DOHH2 (cell line): ENCODE measurements around the gene OSBPL10.

Experiments
- H3F3A ChIP-seq: fragments of 200-600 bp; sonication (generic), shearing (Covaris generic); 2 replicates; pipeline ENCODE4 v1.6.0; 2016; ENCODE audit warnings: antibody characterized with exemption, mild to moderate bottlenecking; ENCODE audit not compliant: control insufficient read depth, insufficient read depth
- H3K27ac ChIP-seq: fragments of 200-600 bp; sonication (generic); 2 replicates; pipeline ENCODE4 v1.5.1; 2014; ENCODE audit warnings: low read depth, mild to moderate bottlenecking, low read length, moderate library complexity
- H3K27me3 ChIP-seq: fragments of 200-600 bp; sonication (generic); 2 replicates; pipeline ENCODE4 v1.6.1; 2014; ENCODE audit warnings: mild to moderate bottlenecking, low read length, mixed read lengths; ENCODE audit not compliant: control insufficient read depth
- H3K36me3 ChIP-seq: fragments of 200-600 bp; sonication (generic); 2 replicates; pipeline ENCODE4 v1.6.1; 2014; ENCODE audit warnings: mild to moderate bottlenecking, low read length, moderate library complexity, mixed read lengths; ENCODE audit not compliant: control insufficient read depth
- H3K4me1 ChIP-seq: fragments of 200-600 bp; sonication (generic); 2 replicates; pipeline ENCODE4 v1.6.1; 2014; ENCODE audit warnings: mild to moderate bottlenecking, low read length, mixed read lengths; ENCODE audit not compliant: control insufficient read depth
- H3K4me2 ChIP-seq: fragments of 200-600 bp; sonication (generic); 2 replicates; pipeline ENCODE4 v1.6.0; 2014; ENCODE audit warnings: mild to moderate bottlenecking, low read length, moderate library complexity
- H3K4me3 ChIP-seq: fragments of 200-600 bp; sonication (generic); 2 replicates; pipeline ENCODE4 v1.5.1; 2014; ENCODE audit warnings: mild to moderate bottlenecking, low read length, mixed read lengths
- H3K79me2 ChIP-seq: fragments of 200-600 bp; sonication (generic); 2 replicates; pipeline ENCODE4 v1.6.1; 2014; ENCODE audit warnings: mild to moderate bottlenecking, low read length, mixed read lengths; ENCODE audit not compliant: control insufficient read depth
- H3K9me2 ChIP-seq: fragments of 200-600 bp; sonication (generic); replicated peaks from 2 replicates; pipeline ENCODE4 v1.6.1; 2014; ENCODE audit warnings: mild to moderate bottlenecking, low read length, mixed read lengths; ENCODE audit not compliant: control insufficient read depth
- H3K9me3 ChIP-seq: fragments of 200-600 bp; sonication (generic); 2 replicates; pipeline ENCODE4 v1.6.1; 2014; ENCODE audit warnings: antibody characterized with exemption, low read length, mixed read lengths; ENCODE audit not compliant: control insufficient read depth, insufficient read depth
- H4K20me1 ChIP-seq: fragments of 200-600 bp; sonication (generic); 2 replicates; pipeline ENCODE4 v1.6.0; 2014; ENCODE audit warnings: low read depth, mild to moderate bottlenecking, antibody characterized with exemption, low read length, moderate library complexity; ENCODE audit not compliant: control insufficient read depth, insufficient read depth
- CTCF ChIP-seq: fragments of 200-600 bp; sonication (generic); IDR thresholded peaks from one replicate; pipeline ENCODE4 v1.5.1; 2014; ENCODE audit warnings: antibody characterized with exemption, mild to moderate bottlenecking, low read depth, low read length; ENCODE audit not compliant: poor library complexity, severe bottlenecking
- EZH2phosphoT487 ChIP-seq: fragments of 200-600 bp; sonication (generic); IDR thresholded peaks from 2 replicates; pipeline ENCODE4 v1.6.1; 2017; ENCODE audit warnings: borderline replicate concordance, mild to moderate bottlenecking, antibody characterized with exemption, low read length, moderate library complexity, mixed read lengths

Gene OSBPL10

DNA sequence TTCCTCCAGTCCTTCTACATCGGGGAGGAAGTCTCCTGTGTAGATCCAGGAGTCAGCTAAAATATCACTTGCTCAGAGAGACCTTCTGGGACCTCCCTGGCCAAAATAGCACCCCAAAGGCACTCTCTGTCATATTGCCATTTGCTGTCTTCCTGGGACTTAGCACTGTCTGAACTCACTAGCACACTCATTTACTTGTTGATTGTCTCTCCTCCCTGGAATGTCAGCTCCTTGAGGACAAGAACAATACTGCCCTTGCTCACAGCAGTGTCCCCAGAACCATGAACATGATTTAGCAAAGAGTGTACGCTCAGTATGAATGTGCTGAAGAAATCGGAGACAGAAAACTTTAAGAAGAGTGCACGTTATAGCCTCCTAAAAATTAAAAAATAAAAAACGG is 245.4 kb downstream of the OSBPL10 start:
- H3K27me3 ChIP-seq = no peaks in the 10 kb centered on the region
- H4K20me1 ChIP-seq = no peaks in the 10 kb centered on the region
- no peaks in the 10 kb centered on the region for H3K4me1 ChIP-seq
- no peaks in the 10 kb centered on the region for H3K9me3 ChIP-seq
- H3K4me2 ChIP-seq = no peak overlapping the region
- no peak for TF ChIP-seq CTCF
- TF ChIP-seq EZH2phosphoT487 = no peak
- H3K4me3 ChIP-seq = no peak overlapping the region
- H3K27ac ChIP-seq = no peak overlapping the region
- H3K9me2 ChIP-seq = no peaks in the 10 kb centered on the region
- peaks cover 34% of the 10 kb centered on the region for H3K36me3 ChIP-seq
- H3K79me2 ChIP-seq = no peaks in the 10 kb centered on the region; the same call in 1 of the 2 replicates
- no peaks in the 10 kb centered on the region for H3F3A ChIP-seq

DNA sequence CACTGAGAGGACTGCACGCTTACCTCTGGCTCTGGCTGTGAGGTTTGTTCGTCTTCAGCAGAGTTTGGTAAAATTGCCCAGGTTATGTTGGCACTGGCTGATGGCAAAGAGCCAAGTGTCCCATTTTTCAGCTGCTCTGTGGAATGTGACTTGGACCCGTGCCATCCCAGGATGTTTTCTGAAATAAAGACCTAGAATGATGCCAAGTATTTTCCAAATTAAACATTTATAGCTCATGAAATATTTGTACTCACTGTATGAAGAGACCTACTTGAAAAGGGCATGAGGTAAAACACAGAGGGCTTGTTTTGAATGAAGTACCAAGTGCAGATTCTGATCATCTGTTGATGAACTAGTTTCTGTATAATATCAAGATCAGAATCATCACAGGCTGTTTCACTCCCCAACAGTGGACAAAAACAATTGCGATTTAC is 247.8 kb downstream of the OSBPL10 start:
- TF ChIP-seq EZH2phosphoT487 (no peak), CTCF (no peak)
- H3K4me2 ChIP-seq = no peak overlapping the region
- H3K4me3 ChIP-seq = no peak overlapping the region
- no peaks in the 10 kb centered on the region; the same call in 1 of the 2 replicates for H3K79me2 ChIP-seq
- H3K9me2 ChIP-seq = no peaks in the 10 kb centered on the region
- H3K36me3 ChIP-seq = peaks cover 34% of the 10 kb centered on the region
- no peaks in the 10 kb centered on the region for H4K20me1 ChIP-seq
- H3F3A ChIP-seq = no peaks in the 10 kb centered on the region
- no peaks in the 10 kb centered on the region for H3K9me3 ChIP-seq
- H3K27ac ChIP-seq = no peak overlapping the region
- no peaks in the 10 kb centered on the region for H3K4me1 ChIP-seq
- H3K27me3 ChIP-seq = no peaks in the 10 kb centered on the region

- no peaks in the 10 kb centered on the region for H3F3A ChIP-seq
- H3K27ac ChIP-seq = no peak overlapping the region
- no peaks in the 10 kb centered on the region for H3K9me3 ChIP-seq
- no peak overlapping the region for H3K4me2 ChIP-seq
- no peaks in the 10 kb centered on the region for H3K4me1 ChIP-seq
- H3K27me3 ChIP-seq = no peaks in the 10 kb centered on the region
- H3K9me2 ChIP-seq = no peaks in the 10 kb centered on the region
- no peaks in the 10 kb centered on the region; the same call in 1 of the 2 replicates for H3K79me2 ChIP-seq
- H4K20me1 ChIP-seq = no peaks in the 10 kb centered on the region
- H3K36me3 ChIP-seq = peaks cover 36% of the 10 kb centered on the region
- H3K4me3 ChIP-seq = no peak overlapping the region
- TF ChIP-seq CTCF = no peak
- TF ChIP-seq EZH2phosphoT487 = no peak
These were observed 248.5 kb downstream of the OSBPL10 start for GRCh38 chr3:31732548-31732947.

DNA sequence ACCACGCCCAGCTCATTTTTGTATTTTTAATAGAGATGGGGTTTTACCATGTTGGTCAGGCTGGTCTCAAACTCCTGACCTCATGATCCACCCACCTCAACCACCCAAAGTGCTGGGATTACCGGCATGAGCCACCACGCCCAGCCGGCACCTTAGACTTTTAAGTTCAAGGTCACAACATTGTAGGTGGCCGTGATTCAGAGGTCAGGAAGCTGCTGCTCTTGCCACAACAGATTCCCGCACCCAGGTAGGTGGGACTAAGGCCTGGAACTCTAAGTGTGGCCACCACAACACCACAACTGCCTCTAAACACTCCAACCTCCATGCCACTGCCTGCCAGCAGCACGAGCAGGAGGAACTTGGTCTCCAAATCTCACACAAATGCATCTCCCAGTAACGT is 251.5 kb downstream of the OSBPL10 start:
- Histone ChIP-seq H3K27me3 (no peaks in the 10 kb centered on the region), H3K79me2 (0 out of 2 replicates have a peak, but pooled peaks cover under 1% of the 10 kb centered on the region), H4K20me1 (no peaks in the 10 kb centered on the region), H3K36me3 (peaks cover 32% of the 10 kb centered on the region), H3F3A (no peaks in the 10 kb centered on the region), H3K4me3 (no peak overlapping the region), H3K27ac (no peak overlapping the region), H3K9me3 (no peaks in the 10 kb centered on the region), H3K4me1 (no peaks in the 10 kb centered on the region), H3K4me2 (no peak overlapping the region), H3K9me2 (no peaks in the 10 kb centered on the region)
- no peak for TF ChIP-seq EZH2phosphoT487
- TF ChIP-seq CTCF = no peak
